Panc1 (cell line): Measurements from ENCODE around the gene COQ2.
"Not testable (repeated sequence)": the region's sequence is repeated elsewhere in the genome, so short reads cannot be mapped to it uniquely, and the experiment has no call there.

Experiments used
- POLR2AphosphoS5 ChIP-seq: IDR thresholded peaks from 2 replicates; pipeline ENCODE4 v1.6.1; 2012; ENCODE audit warnings: mild to moderate bottlenecking, low read depth, low read length, moderate library complexity
- TF ChIP-seq, protein P1 (sequence below): fragments of 450-650 bp; IDR thresholded peaks from 2 replicates; pipeline ENCODE4 v1.5.1; 2017; ENCODE audit warnings: mild to moderate bottlenecking

DNA sequence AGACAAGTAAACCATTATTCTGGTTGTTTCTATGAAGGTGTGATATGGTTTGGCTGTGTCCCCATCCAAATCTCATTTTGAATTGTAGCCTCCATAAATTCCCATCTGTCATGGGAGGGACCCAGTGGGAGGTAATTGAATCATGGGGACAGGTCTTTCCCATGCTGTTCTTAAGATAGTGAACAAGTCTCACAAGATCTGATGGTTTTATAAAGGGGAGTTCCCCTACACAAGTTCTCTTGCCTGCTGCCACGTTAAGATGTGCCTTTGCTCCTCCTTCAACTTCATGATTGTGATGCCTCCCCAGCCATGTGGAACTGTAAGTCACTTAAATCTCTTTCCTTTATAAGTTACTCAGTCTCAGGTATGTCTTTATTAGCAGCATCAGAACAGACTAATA, 3.8 kb upstream of the COQ2 start:
- TF ChIP-seq, protein P1, sequence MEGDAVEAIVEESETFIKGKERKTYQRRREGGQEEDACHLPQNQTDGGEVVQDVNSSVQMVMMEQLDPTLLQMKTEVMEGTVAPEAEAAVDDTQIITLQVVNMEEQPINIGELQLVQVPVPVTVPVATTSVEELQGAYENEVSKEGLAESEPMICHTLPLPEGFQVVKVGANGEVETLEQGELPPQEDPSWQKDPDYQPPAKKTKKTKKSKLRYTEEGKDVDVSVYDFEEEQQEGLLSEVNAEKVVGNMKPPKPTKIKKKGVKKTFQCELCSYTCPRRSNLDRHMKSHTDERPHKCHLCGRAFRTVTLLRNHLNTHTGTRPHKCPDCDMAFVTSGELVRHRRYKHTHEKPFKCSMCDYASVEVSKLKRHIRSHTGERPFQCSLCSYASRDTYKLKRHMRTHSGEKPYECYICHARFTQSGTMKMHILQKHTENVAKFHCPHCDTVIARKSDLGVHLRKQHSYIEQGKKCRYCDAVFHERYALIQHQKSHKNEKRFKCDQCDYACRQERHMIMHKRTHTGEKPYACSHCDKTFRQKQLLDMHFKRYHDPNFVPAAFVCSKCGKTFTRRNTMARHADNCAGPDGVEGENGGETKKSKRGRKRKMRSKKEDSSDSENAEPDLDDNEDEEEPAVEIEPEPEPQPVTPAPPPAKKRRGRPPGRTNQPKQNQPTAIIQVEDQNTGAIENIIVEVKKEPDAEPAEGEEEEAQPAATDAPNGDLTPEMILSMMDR = not testable (repeated sequence)
- TF ChIP-seq POLR2AphosphoS5 = not testable (repeated sequence)
